Peyer's patch (tissue), 4 donors: ENCODE data around the gene ACVR2B.

ENCODE experiments used
- CTCF ChIP-seq, 6 experiments: fragments of 450-650 bp in 4 of 6; fragments of 200-600 bp in 2 of 6; sonication (generic) in 1 of 6; IDR thresholded peaks; one replicate each; pipeline ENCODE4 v1.5.1; 2017 to 2019; ENCODE audit warnings: antibody characterized with exemption in 6 of 6, mild to moderate bottlenecking in 3 of 6, moderate library complexity in 1 of 6
- POLR2A ChIP-seq, 2 donors: fragments of 450-650 bp; IDR thresholded peaks; one replicate each; pipeline ENCODE4 v1.5.1; 2017; ENCODE audit warnings: antibody characterized with exemption in 2 of 2, mild to moderate bottlenecking in 2 of 2, moderate library complexity in 2 of 2

DNA sequence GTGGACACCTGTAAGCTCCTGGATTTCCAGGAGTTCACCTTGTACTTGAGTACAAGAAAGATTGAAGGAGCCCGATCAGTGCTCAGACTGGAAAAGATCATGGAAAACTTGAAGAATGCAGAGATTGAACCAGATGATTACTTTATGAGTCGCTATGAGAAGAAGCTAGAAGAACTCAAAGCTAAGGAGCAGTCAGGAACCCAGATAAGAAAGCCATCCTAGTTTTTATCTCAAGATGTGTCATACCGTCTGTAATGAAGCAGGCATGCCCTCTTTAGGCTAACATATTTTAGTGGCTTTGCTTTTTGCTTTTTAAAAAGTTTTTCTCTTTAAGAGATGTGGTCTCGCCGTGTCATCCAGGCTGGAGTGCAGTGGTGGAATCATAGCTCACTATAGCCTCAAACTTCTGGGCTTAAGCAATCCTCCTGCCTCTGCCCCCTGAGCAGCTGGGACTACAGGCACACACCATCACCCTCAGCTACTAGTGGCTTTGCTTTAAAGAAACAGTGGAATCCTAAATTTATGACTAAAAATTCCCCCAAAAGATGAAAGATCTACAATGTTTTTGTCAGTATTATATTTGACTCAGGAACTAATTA is 70.5 kb downstream of the ACVR2B start:
- no peak for TF ChIP-seq POLR2A (IDR thresholded peaks at IDR 0.05)
- TF ChIP-seq CTCF (IDR thresholded peaks at IDR 0.05) = no peak
